ENCODE data around the gene C1QTNF2.

DNA sequence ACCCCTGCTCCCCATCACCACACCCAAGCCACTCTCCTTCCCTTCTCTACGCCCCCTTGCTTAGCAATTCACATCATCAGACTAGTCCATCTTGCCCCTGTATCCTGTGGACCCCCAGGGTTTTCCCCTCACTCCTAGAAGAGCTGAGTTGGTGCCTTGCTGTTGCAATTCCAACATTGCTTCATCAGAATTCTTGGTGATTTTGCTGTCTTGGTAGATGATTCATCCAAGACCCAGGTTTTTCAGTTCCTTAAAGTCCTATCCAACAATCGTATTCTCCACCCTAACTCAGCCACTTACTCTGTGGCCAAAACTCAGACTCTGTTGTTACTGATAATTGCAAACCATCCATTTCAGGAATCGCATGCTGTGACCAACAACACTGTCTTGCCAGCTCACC lies 36.7 kb downstream of the C1QTNF2 start:
- TF ChIP-seq, protein P1, sequence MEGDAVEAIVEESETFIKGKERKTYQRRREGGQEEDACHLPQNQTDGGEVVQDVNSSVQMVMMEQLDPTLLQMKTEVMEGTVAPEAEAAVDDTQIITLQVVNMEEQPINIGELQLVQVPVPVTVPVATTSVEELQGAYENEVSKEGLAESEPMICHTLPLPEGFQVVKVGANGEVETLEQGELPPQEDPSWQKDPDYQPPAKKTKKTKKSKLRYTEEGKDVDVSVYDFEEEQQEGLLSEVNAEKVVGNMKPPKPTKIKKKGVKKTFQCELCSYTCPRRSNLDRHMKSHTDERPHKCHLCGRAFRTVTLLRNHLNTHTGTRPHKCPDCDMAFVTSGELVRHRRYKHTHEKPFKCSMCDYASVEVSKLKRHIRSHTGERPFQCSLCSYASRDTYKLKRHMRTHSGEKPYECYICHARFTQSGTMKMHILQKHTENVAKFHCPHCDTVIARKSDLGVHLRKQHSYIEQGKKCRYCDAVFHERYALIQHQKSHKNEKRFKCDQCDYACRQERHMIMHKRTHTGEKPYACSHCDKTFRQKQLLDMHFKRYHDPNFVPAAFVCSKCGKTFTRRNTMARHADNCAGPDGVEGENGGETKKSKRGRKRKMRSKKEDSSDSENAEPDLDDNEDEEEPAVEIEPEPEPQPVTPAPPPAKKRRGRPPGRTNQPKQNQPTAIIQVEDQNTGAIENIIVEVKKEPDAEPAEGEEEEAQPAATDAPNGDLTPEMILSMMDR (conservative IDR thresholded peaks at IDR 0.05) = no peak
- TF ChIP-seq EZH2 (IDR thresholded peaks at IDR 0.05; ENCODE audit: low read depth) = no peak
